ENCODE data around the gene WDR18.

GRCh38 chr19:947707-948539 is 36.2 kb upstream of the WDR18 start:
- TF ChIP-seq POLR2A (IDR thresholded peaks at IDR 0.05) (no peak), CTCF (IDR thresholded peaks at IDR 0.05) (no peak)

Measured in thyroid gland (tissue), 4 donors.